ENCODE results near the gene TMEM132C. TPM values are rescaled to one million over a fixed set of nuclear protein-coding genes. Genes with fewer than 3 reads are reported as not detected.

Gene TMEM132C
- total RNA-seq = not detected in 2 replicates

DNA sequence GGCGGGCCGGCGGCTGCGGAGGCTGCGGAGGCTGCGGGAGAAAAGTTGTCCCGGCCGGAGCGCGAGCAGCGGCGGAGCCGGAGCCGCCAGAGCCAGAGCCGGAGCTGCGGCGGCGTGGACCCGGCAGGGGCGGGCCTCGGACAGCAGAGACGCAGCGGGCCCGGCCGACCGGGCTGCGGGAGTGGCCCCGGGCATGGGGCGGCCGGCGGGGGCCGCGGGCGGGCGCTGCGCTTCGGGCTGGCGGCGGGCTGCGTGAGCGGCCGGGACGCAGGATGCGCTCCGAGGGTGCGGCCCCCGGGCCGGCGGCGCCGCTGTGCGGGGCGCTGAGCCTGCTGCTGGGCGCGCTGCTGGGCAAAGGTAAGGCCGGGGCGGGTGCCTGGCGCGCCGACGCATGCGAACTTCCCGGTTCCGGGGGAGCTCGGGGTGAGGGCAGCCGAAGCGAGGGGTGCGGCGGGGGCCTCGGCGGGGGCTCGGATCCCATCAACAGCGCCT lies at the start of gene TMEM132C:
Gene TMEM132C, plus strand, starts transcription at position 40 of the 492 bp plus-strand sequence. Its CDS starts 233 bp downstream, at position 273.

